ENCODE results near the gene IPO7.
"Not testable (repeated sequence)": the region's sequence is repeated elsewhere in the genome, so short reads cannot be mapped to it uniquely, and the experiment has no call there.

IPO7 gene

GRCh38 chr11:9399466-9399865 is 15.0 kb downstream of the IPO7 start:
- ChIA-PET CTCF (no interaction called here), POLR2A (no interaction called here)
- no peaks in the 10 kb centered on the region for H3K9me3 ChIP-seq (ENCODE audit: control insufficient read depth, insufficient read depth, low read depth, low read length)
- H3K36me3 ChIP-seq (ENCODE audit: control insufficient read depth in 2 of 2, insufficient read depth in 1 of 2, low read length in 2 of 2), result peaks cover under 1 to 19% of the 10 kb centered on the region in 2 experiments; a peak in 2 of 3 replicates
- no peak overlapping the region for H3K4me3 ChIP-seq (ENCODE audit: low read depth, low read length)
- 0 out of 2 replicates have a peak, but pooled peaks have one; percentile 28 for TF ChIP-seq ZBTB17 (tag by site-specific recombination; IDR thresholded peaks at IDR 0.05)
- TF ChIP-seq, protein P1, sequence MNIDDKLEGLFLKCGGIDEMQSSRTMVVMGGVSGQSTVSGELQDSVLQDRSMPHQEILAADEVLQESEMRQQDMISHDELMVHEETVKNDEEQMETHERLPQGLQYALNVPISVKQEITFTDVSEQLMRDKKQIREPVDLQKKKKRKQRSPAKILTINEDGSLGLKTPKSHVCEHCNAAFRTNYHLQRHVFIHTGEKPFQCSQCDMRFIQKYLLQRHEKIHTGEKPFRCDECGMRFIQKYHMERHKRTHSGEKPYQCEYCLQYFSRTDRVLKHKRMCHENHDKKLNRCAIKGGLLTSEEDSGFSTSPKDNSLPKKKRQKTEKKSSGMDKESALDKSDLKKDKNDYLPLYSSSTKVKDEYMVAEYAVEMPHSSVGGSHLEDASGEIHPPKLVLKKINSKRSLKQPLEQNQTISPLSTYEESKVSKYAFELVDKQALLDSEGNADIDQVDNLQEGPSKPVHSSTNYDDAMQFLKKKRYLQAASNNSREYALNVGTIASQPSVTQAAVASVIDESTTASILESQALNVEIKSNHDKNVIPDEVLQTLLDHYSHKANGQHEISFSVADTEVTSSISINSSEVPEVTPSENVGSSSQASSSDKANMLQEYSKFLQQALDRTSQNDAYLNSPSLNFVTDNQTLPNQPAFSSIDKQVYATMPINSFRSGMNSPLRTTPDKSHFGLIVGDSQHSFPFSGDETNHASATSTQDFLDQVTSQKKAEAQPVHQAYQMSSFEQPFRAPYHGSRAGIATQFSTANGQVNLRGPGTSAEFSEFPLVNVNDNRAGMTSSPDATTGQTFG (tag by site-specific recombination; IDR thresholded peaks at IDR 0.05; ENCODE audit: borderline replicate concordance), result no peak
- H3K27ac ChIP-seq (ENCODE audit: extremely low read depth, low read depth, low read length), result no peak overlapping the region
- H3K4me1 ChIP-seq (ENCODE audit: control insufficient read depth, insufficient read depth, low read length), result peaks cover 2% of the 10 kb centered on the region; the same call in 1 of the 2 replicates

DNA sequence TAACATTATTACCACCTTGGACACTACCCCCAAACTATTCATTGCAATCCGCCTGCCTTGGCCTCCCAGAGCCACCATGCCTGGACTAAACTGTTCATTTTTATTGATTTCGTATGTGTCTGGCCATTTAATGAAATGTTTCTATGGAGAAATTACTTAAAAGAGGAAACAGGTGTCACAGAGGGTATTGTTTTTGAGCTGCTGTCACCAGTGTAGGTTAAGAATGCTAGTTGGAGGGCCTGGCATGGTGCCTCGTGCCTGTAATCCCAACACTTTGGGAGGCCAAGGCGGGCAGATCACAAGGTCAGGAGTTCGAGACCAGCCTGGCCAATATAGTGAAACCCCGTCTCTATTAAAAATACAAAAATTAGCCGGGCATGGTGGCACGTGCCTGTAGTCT is 17.4 kb downstream of the IPO7 start:
- H3K27ac ChIP-seq (ENCODE audit: extremely low read depth, low read depth, low read length); POLR2A ChIA-PET; H3K9me3 ChIP-seq (ENCODE audit: control insufficient read depth, insufficient read depth, low read depth, low read length); H3K4me1 ChIP-seq (ENCODE audit: control insufficient read depth, insufficient read depth, low read length); H3K4me3 ChIP-seq (ENCODE audit: low read depth, low read length): not testable (repeated sequence)
- CTCF ChIA-PET, result interaction anchor here (0.7 kb wide), 1 partner anchor 930 kb away, joined by 5 read pairs; no protein-coding TSS in a partner anchor
- H3K36me3 ChIP-seq (ENCODE audit: control insufficient read depth in 2 of 2, insufficient read depth in 1 of 2, low read length in 2 of 2), result peaks cover 4 to 28% of the 10 kb centered on the region in 2 experiments; a peak in 2 of 3 replicates

- ChIA-PET CTCF (no interaction called here), POLR2A (no interaction called here)
- Histone ChIP-seq H3K4me1 (ENCODE audit: control insufficient read depth, insufficient read depth, low read length) (no peaks in the 10 kb centered on the region), H3K9me3 (ENCODE audit: control insufficient read depth, insufficient read depth, low read depth, low read length) (no peaks in the 10 kb centered on the region), H3K27ac (ENCODE audit: extremely low read depth, low read depth, low read length) (no peak overlapping the region), H3K36me3 (ENCODE audit: control insufficient read depth in 2 of 2, insufficient read depth in 1 of 2, low read length in 2 of 2) (peaks cover 37 to 97% of the 10 kb centered on the region in 2 experiments), H3K4me3 (ENCODE audit: low read depth, low read length) (no peak overlapping the region)
- TF ChIP-seq, protein P2, sequence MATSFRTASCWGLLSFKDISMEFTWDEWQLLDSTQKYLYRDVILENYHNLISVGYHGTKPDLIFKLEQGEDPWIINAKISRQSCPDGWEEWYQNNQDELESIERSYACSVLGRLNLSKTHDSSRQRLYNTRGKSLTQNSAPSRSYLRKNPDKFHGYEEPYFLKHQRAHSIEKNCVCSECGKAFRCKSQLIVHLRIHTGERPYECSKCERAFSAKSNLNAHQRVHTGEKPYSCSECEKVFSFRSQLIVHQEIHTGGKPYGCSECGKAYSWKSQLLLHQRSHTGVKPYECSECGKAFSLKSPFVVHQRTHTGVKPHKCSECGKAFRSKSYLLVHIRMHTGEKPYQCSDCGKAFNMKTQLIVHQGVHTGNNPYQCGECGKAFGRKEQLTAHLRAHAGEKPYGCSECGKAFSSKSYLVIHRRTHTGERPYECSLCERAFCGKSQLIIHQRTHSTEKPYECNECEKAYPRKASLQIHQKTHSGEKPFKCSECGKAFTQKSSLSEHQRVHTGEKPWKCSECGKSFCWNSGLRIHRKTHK (tag by site-specific recombination; IDR thresholded peaks at IDR 0.05), result no peak
- TF ChIP-seq ZFP37 (tag by site-specific recombination; IDR thresholded peaks at IDR 0.05) (no peak), ZNF416 (tag by site-specific recombination; IDR thresholded peaks at IDR 0.05) (no peak), ZNF121 (tag by site-specific recombination; IDR thresholded peaks at IDR 0.05) (no peak), ZNF155 (tag by site-specific recombination; IDR thresholded peaks at IDR 0.05) (no peak), YY2 (tag by site-specific recombination; IDR thresholded peaks at IDR 0.05) (no peak), PRDM1 (tag by site-specific recombination; IDR thresholded peaks at IDR 0.05) (no peak), SP2 (tag by site-specific recombination; IDR thresholded peaks at IDR 0.05) (no peak), ZBTB49 (tag by site-specific recombination; IDR thresholded peaks at IDR 0.05; ENCODE audit: low read depth) (no peak), ZNF114 (tag by site-specific recombination; IDR thresholded peaks at IDR 0.05) (no peak), ZNF394 (tag by site-specific recombination; IDR thresholded peaks at IDR 0.05; ENCODE audit: borderline replicate concordance) (no peak)
These were observed 44.3 kb downstream of the IPO7 start for GRCh38 chr11:9428706-9429105.

All from HEK293 (cell line).